ENCODE results near the gene TTC7B.

Gene TTC7B

DNA sequence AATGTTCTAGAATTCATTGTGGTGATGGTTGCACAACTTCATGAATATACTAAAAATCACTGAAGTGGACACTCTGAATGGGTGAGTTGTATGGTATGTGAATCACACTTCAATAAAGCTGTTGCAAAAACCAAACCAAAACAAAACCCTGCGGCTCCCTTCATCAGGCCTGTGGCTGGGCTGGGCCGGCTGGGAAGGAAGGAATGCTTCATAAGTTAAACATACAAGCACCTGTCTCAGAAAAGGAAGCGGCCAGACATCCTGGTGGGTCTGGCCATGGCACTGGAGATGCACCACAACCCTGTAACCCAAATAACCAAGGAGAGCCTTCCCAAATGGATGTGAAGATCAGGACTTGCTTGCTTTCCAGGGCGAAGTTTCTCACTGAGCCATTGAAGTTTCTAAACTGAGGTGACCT, 34.9 kb downstream of the TTC7B start:
- H3K27me3 ChIP-seq (ENCODE audit: control insufficient read depth, insufficient read depth, low read length): no peaks in the 10 kb centered on the region
- H3K36me3 ChIP-seq (ENCODE audit: control insufficient read depth, insufficient read depth, low read length): no peaks in the 10 kb centered on the region
- no peak overlapping the region for H3K9ac ChIP-seq
- peaks cover 1% of the 10 kb centered on the region for H3K4me1 ChIP-seq
- no peaks in the 10 kb centered on the region for H3K79me2 ChIP-seq
- no peak overlapping the region for H3K4me2 ChIP-seq (ENCODE audit: low read length)
- H3K27ac ChIP-seq: no peak overlapping the region
- TF ChIP-seq, protein P1, sequence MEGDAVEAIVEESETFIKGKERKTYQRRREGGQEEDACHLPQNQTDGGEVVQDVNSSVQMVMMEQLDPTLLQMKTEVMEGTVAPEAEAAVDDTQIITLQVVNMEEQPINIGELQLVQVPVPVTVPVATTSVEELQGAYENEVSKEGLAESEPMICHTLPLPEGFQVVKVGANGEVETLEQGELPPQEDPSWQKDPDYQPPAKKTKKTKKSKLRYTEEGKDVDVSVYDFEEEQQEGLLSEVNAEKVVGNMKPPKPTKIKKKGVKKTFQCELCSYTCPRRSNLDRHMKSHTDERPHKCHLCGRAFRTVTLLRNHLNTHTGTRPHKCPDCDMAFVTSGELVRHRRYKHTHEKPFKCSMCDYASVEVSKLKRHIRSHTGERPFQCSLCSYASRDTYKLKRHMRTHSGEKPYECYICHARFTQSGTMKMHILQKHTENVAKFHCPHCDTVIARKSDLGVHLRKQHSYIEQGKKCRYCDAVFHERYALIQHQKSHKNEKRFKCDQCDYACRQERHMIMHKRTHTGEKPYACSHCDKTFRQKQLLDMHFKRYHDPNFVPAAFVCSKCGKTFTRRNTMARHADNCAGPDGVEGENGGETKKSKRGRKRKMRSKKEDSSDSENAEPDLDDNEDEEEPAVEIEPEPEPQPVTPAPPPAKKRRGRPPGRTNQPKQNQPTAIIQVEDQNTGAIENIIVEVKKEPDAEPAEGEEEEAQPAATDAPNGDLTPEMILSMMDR (IDR thresholded peaks at IDR 0.05): no peak
- no peaks in the 10 kb centered on the region for H3K9me3 ChIP-seq (ENCODE audit: control insufficient read depth, low read length)
- no peak overlapping the region for H2AFZ ChIP-seq
- no peak overlapping the region for H3K4me3 ChIP-seq (ENCODE audit: low read depth, low read length)

DNA sequence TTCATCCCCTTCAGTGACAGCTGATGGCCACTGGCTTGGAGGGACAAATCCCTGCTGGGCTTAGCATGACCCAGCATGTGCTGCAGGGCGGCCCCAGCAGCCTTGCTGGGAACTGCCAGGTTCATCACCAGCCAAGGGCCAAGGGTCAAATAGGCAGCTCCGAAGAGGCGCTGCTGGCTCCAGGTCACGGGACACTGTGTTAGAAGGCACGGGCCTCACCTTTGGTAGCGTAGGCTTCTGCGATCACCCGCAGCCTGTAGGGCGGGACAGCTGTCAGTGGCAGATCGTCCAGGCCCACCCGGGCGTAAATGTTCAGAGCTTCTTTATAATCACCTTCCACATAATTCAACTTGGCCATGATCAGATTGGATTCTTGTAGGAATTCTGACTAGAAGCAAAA, 35.7 kb downstream of the TTC7B start:
- Histone ChIP-seq H3K4me2 (ENCODE audit: low read length) (no peak overlapping the region), H3K4me3 (ENCODE audit: low read depth, low read length) (no peak overlapping the region), H3K9ac (no peak overlapping the region), H3K27me3 (ENCODE audit: control insufficient read depth, insufficient read depth, low read length) (no peaks in the 10 kb centered on the region), H3K4me1 (peaks cover 5% of the 10 kb centered on the region), H3K36me3 (ENCODE audit: control insufficient read depth, insufficient read depth, low read length) (no peaks in the 10 kb centered on the region), H3K27ac (no peak overlapping the region), H3K79me2 (no peaks in the 10 kb centered on the region), H2AFZ (no peak overlapping the region), H3K9me3 (ENCODE audit: control insufficient read depth, low read length) (no peaks in the 10 kb centered on the region)
- TF ChIP-seq, protein P1 (IDR thresholded peaks at IDR 0.05): no peak

DNA sequence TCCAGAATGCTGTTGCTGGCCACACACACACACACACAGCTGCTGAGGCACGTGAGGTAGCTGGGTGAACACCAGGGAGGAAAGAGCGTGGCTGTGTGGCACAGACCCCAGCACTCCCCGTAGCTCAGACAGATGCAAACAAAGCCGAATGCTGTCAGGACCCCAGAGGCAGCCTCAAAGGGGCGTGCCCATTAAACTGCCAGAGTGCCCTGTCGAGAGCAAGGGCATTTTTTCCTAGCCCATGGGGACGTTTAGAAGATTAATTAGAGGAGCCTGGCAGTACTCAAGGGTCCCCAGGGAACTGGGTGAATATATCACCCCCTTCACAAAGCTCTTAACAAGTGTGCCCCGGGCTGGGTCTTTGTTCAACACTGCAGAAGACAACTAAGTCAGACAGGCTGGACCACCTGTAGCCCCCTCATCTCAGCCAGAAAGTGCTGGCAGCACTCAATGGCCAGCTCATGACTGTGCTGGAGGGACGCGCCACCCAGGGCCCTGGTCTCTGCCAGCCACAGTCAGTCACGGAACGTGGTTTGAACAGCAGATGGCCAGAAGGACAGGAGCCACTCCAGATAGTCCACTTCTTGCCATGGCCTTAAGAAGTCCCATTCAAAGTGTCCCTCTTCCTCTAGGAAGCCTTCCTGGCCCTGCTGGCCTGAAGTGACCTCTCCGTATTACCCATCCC, 37.5 kb downstream of the TTC7B start:
- Histone ChIP-seq H3K36me3 (ENCODE audit: control insufficient read depth, insufficient read depth, low read length) (no peaks in the 10 kb centered on the region), H3K9me3 (ENCODE audit: control insufficient read depth, low read length) (no peaks in the 10 kb centered on the region), H3K4me3 (ENCODE audit: low read depth, low read length) (no peak overlapping the region), H3K4me2 (ENCODE audit: low read length) (no peak overlapping the region), H3K79me2 (no peaks in the 10 kb centered on the region), H3K4me1 (peaks cover 9% of the 10 kb centered on the region), H3K27me3 (ENCODE audit: control insufficient read depth, insufficient read depth, low read length) (no peaks in the 10 kb centered on the region), H2AFZ (no peak overlapping the region), H3K9ac (no peak overlapping the region), H3K27ac (no peak overlapping the region)
- TF ChIP-seq, protein P1 (IDR thresholded peaks at IDR 0.05): no peak

DNA sequence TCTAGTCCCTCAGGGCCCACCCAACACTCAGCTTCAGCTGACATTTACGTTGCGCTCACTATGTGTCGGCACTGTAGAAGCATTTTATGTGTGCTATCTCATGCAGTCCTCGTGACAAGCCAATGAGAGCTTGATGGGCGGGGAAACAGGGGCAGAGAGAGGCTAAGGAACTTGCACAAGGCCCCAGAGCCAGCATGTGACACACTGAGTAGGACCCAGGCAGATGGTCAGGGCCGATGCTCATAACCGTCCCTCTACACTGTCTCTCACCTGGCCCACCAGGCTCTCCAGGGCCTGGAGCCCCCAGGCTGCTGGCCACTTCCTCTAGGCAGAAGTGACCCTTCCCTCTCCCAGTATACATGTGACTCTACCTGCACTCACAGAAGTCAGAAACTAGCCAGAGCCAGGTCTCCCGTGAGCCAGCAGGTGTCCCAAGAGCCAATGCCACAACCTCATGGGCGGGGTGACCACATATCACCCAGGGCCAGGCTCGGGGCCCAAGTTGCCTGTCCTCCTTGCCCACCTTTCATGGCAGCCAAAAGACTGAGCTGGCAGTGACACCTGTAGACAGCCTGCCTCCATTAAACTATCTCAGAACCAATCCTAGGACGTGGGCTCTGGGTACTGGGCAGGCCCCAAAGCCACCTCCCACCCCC, 38.3 kb downstream of the TTC7B start:
- Histone ChIP-seq H3K36me3 (ENCODE audit: control insufficient read depth, insufficient read depth, low read length) (no peaks in the 10 kb centered on the region), H3K4me1 (peaks cover 16% of the 10 kb centered on the region), H3K9ac (no peak overlapping the region), H3K79me2 (no peaks in the 10 kb centered on the region), H3K4me3 (ENCODE audit: low read depth, low read length) (no peak overlapping the region), H3K27me3 (ENCODE audit: control insufficient read depth, insufficient read depth, low read length) (no peaks in the 10 kb centered on the region), H3K27ac (no peak overlapping the region), H3K9me3 (ENCODE audit: control insufficient read depth, low read length) (no peaks in the 10 kb centered on the region), H2AFZ (no peak overlapping the region), H3K4me2 (ENCODE audit: low read length) (no peak overlapping the region)
- TF ChIP-seq, protein P1 (IDR thresholded peaks at IDR 0.05): no peak

DNA sequence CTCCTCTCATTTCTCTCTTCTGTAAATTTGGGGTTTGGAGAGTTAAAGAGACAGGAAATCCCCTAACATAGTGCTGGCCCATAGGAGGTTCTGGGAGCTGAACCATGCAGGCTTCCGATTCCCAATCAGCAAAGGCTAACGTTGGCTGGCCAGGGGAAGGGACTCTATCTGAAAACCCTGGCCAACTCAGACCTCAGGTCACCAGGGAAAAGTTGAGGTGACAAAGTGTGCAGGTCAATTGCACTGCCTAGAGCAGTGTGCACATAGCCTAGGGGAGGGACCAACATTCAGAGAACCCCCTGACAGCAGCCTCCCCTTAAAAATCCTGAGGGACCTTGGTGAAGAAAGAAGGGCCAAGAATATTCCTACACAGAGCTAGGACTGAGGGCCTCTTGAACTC, 38.9 kb downstream of the TTC7B start:
- Histone ChIP-seq H3K9me3 (ENCODE audit: control insufficient read depth, low read length) (no peaks in the 10 kb centered on the region), H3K4me1 (peaks cover 16% of the 10 kb centered on the region), H3K36me3 (ENCODE audit: control insufficient read depth, insufficient read depth, low read length) (no peaks in the 10 kb centered on the region), H3K79me2 (no peaks in the 10 kb centered on the region), H3K27me3 (ENCODE audit: control insufficient read depth, insufficient read depth, low read length) (no peaks in the 10 kb centered on the region), H3K27ac (no peak overlapping the region), H3K4me3 (ENCODE audit: low read depth, low read length) (no peak overlapping the region), H3K4me2 (ENCODE audit: low read length) (no peak overlapping the region), H2AFZ (no peak overlapping the region), H3K9ac (no peak overlapping the region)
- TF ChIP-seq, protein P1 (IDR thresholded peaks at IDR 0.05): no peak

Data from parathyroid adenoma (tissue), 2 donors.